HG03342 (cell line): ENCODE data around the gene YPEL2.

Experiments used
- ATAC-seq: cut with Tn5 transposase; IDR thresholded peaks from one replicate; pipeline ENCODE4 v1.9.1; 2021; ENCODE audit warnings: mild to moderate bottlenecking, moderate library complexity; ENCODE audit not compliant: unreplicated experiment

Gene YPEL2

GRCh38 chr17:59329176-59330052 is 2.0 kb upstream of the YPEL2 start:
- ATAC-seq, result peak; percentile 46

- ATAC-seq, result no peak
Measured at GRCh38 chr17:59330053-59330942, 1.2 kb upstream of the YPEL2 start.

- ATAC-seq, result no peak
Measured at GRCh38 chr17:59331929-59332748, 684 bp downstream of the YPEL2 start.

DNA sequence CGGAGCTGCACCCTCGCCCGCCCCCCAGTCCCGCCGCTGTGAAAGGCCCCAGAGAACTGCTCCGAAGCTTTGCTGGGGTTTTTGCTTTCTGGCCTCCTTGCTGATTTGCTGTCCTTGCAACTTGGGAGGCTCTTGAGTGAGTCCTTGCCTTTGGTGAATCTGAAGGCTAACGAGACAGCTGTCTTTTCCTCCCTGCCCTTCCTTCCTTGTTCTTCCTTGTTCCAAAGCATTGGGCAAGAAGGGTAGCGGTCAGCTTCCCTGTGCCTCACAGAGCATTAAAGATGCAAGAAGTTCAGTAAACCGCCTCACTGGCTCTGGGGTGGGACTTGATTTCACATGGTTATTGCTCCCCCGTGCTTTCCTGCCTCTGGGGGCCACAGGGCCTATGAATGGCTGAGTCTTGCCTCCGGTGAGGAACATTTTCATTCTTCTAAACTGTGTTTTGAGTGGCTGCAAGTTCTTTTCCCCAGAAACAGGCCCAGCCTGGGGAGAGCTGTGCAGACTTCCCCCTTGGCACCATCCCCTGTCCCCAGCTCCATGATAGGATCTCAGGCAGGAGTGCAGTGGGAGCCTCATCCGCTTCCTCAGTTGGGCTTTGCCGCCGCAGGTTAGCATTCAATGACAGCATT is 1.4 kb downstream of the YPEL2 start:
- ATAC-seq, result no peak

DNA sequence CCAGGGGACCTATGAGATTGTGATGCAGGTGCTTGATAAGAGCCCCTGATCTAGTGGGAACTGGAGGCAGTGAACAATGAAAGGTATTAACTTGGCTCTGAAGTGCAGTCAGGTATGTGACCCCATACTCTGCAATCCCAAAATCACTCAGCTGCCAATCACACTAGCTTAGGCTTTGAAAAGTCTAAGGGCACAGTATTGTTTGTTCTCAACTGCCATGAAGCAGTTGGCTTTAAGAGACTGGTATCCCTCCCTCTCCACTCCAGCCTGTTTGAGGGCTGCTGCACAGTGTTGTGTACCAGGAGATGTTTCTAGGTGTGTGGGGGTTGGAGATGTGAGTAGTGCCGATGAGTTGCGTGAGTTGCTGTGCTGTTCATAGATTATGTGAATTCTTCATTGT is 2.4 kb downstream of the YPEL2 start:
- ATAC-seq, result no peak

GRCh38 chr17:59335685-59336084 is 4.2 kb downstream of the YPEL2 start:
- no peak for ATAC-seq

GRCh38 chr17:59337741-59338299 is 6.4 kb downstream of the YPEL2 start:
- no peak for ATAC-seq

DNA sequence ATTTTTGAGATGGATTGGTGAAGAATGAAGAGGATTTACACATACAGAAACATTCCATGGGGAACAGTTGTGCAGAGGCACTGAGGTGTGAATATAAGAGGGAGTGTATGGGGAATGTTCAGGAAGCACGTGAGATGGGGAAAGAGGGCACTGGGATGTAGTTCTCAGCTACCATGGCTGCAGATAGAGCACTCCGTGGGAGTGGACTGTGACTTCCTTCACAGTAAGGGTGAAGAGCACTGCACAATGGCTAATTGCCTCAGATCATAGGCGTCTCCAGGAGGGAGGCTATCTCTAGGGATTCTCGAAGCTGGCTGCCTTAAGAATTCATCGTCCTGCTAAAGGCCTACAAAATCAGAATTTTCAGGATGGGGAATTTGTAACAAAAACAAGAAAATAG is 7.0 kb downstream of the YPEL2 start:
- no peak for ATAC-seq

DNA sequence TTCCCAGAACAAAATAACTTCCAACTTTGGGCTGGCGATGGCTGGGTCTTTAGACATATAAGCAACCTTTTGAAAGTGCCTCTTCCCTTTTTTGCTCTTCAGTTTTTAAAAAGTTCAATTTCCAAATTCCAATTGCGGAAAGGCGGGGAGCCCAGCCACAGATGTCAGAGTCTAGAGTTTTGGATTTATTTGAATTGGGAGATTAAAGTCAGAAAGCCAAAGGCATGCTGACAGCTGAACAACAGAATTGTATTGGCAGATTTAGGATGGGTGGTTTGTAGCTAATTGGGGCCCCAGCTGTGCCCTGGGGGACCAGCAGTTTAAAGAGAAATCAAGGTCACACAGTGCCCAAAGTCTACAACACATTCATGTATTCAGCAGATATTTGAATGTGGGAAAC is 10.5 kb downstream of the YPEL2 start:
- ATAC-seq, result no peak

- no peak for ATAC-seq
Measured at GRCh38 chr17:59342681-59343131, 11.3 kb downstream of the YPEL2 start.

DNA sequence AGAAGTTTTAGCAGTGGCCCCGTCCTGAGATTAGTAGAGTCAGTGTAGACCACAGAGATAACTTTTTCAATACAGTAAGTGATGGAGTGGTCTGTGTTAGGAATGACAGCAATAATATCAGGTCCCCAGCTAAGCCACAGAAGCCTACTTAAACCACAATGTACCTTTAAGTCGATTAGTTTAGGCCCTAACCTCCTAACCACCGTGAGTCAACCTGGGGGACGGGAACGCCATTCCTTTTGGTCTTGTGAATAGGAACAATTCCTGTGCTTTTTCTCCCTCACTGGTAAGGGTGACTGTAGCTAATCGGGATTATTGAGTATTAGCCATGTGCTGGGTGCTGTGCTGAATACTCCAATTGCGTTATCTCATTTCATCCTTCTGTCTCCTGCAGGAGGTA is 14.0 kb downstream of the YPEL2 start:
- no peak for ATAC-seq

- no peak for ATAC-seq
Measured at GRCh38 chr17:59346341-59346740, 14.9 kb downstream of the YPEL2 start.

- ATAC-seq, result no peak
Measured at GRCh38 chr17:59346876-59347407, 15.5 kb downstream of the YPEL2 start.

DNA sequence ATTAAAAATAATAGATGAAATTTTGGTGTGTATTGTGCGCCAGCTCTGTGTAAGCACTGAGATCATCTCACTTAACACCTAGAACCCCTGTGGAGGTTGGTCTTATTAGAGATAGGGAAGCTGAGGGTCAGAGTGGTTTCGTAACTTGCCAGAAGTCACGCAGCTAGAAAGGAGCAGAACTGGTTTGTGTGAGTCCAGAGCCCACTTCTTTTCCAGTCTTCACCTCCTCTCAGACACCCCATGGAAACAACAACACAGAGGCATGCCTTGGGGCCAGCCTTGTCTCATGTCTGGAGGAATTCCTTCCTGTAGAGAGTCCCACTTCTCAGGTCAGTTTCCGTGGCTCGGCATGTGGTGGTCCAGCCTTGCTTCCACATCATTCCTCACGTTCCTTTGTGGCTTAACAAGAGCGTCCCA is 16.5 kb downstream of the YPEL2 start:
- ATAC-seq, result no peak

DNA sequence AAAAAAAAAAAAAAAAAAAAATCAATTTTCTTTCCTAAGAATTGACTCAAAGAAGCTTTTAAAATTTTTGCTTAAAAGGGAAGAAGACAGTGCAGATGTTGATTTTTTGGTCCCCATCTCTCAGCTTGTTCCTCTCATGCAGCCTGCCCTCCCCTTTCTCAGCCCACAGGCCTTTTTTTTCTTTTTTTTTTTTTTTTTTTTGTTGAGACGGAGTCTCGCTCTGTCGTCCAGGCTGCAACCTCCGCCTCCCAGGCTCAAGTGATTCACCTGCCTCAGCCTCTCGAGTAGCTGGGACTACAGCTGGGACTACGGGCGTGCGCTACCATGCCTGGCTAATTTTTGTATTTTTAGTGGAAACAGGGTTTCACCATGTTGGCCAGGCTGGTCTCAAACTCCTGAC is 17.7 kb downstream of the YPEL2 start:
- no peak for ATAC-seq

DNA sequence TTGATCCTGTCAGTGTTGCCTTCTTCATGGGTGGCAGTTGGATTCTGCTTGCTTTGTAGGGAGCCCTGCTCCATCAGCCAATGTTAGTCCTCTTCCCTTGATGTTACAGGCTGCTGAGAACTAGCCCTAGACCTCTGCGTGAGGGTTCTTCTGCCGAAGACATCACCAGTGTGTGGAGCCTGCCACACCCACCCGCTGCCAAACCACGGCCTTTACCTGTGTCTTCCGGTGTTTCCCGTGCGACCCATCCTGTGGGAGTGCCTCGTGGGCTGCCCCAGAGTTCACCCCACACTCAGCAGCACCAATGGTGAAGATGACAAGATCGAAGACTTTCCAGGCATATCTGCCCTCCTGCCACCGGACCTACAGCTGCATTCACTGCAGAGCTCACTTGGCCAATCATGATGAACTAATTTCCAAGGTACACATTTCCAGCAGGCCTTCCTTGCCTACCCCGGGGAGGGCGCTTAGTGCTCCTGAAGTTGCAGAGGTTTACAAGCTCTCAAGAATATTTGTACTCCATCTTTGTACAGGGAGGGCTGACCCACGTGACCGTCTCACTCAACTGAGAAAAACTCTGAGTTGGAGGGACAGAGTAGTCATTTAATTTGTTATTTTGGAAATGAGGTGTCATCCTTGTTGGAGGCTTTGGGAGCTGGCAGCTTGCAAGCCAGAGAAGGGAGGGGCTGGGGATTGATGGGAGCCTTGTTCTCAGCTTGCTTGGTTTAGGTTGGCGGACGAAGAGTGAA is 21.8 kb downstream of the YPEL2 start:
- ATAC-seq, result no peak

DNA sequence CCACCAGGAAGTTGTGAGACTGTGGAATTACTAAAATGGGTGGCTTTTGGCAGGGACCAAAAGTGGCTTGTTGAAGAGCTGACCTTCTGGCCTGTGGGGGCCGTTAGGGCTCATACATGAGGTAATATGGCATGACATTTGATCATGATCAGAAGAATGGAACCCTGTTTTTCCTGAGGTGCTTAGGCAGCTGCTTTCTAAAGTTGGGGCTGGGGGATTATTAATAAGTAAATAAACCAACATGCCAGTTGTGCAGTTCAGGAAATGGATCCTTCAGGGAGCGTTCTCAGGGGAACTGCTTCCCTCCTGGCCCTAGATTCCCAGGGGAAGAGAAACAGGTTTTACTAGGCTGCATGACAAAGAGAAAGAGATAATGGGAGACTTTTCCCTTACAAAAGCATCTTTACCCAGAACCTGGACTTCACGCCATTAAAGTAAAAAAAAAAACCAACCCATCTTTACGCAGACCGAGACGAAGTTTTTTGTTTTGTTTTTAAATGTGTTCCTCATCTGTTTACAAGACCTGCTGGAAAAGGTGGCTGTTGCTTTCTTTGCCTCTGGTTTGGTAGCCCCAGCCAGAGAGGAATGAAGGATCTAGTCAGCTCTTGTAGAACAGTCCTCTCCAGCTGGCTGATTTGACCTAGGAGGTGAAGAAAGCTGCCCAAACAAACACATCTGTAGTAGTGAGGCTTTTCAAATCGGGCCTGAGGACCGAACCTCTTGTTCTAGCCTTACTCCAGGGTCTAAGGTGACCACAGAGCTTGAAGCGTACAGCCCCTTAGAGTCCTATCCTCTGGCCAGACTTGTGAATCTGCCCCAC is 22.7 kb downstream of the YPEL2 start:
- ATAC-seq, result no peak

GRCh38 chr17:59355030-59355701 is 23.7 kb downstream of the YPEL2 start:
- ATAC-seq, result no peak
